ENCODE results near the gene FKBP1B. TPM values are rescaled to one million over a fixed set of nuclear protein-coding genes. Genes with fewer than 3 reads are reported as not detected.

The FKBP1B gene
- total RNA-seq, 1 experiment from 2014 or later: 3.7 TPM

GRCh38 chr2:24017711-24018110 lies 31.8 kb upstream of the FKBP1B start:
- Histone ChIP-seq H3K27me3 (replicated peaks; ENCODE audit: insufficient read depth, low read depth, low read length, poor library complexity) (no peaks in the 10 kb centered on the region), H3K27ac (ENCODE audit: low read depth, low read length, poor library complexity, severe bottlenecking) (no peak overlapping the region), H3K9me3 (ENCODE audit: low read depth, low read length, poor library complexity, severe bottlenecking) (no peaks in the 10 kb centered on the region), H3K4me1 (ENCODE audit: insufficient read depth, low read length, poor library complexity, severe bottlenecking) (no peaks in the 10 kb centered on the region), H3K36me3 (ENCODE audit: insufficient read depth, low read length, poor library complexity, severe bottlenecking) (no peaks in the 10 kb centered on the region), H3K4me3 (ENCODE audit: low read depth, low read length, poor library complexity, severe bottlenecking) (no peak overlapping the region)
- no peak for TF ChIP-seq EZH2 (IDR thresholded peaks at IDR 0.05; ENCODE audit: borderline replicate concordance, low read depth, low read length, poor library complexity, severe bottlenecking)
- TF ChIP-seq, protein P1, sequence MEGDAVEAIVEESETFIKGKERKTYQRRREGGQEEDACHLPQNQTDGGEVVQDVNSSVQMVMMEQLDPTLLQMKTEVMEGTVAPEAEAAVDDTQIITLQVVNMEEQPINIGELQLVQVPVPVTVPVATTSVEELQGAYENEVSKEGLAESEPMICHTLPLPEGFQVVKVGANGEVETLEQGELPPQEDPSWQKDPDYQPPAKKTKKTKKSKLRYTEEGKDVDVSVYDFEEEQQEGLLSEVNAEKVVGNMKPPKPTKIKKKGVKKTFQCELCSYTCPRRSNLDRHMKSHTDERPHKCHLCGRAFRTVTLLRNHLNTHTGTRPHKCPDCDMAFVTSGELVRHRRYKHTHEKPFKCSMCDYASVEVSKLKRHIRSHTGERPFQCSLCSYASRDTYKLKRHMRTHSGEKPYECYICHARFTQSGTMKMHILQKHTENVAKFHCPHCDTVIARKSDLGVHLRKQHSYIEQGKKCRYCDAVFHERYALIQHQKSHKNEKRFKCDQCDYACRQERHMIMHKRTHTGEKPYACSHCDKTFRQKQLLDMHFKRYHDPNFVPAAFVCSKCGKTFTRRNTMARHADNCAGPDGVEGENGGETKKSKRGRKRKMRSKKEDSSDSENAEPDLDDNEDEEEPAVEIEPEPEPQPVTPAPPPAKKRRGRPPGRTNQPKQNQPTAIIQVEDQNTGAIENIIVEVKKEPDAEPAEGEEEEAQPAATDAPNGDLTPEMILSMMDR (conservative IDR thresholded peaks at IDR 0.05; ENCODE audit: low read depth, low read length): no peak
- ChIA-PET CTCF (no interaction called here), POLR2A (ENCODE audit: low non-redundant PET) (no interaction called here)
- BruUV-seq (replicated peaks): no TSS peak
- DNase-seq (ENCODE audit: low spot score): no peak
- intact Hi-C loops (cut with micrococcal nuclease; ENCODE audit: unreplicated experiment): no loop called here

DNA sequence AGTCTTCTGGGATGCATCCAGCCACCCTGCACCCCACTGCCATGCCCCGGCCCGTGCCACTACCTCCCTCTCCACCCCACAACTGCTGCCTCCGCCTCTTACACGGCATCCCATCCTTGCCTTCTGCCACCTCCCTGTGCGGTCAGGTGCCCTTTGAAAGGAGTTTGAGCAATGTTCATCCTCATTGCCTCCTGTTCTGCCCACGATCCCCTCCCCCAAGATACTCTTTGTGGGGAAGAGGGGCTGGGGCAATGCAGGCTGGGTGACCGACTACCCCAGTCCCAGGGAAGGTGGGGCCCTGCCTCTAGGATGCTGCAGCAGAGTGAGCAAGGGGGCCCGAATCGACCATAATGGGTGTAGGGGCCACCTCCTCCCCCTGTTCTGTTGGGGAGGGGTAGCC lies 31.3 kb upstream of the FKBP1B start:
- no peaks in the 10 kb centered on the region for H3K36me3 ChIP-seq (ENCODE audit: insufficient read depth, low read length, poor library complexity, severe bottlenecking)
- no peak for DNase-seq (ENCODE audit: low spot score)
- intact Hi-C loops (cut with micrococcal nuclease; ENCODE audit: unreplicated experiment): no loop called here
- ChIA-PET CTCF (no interaction called here), POLR2A (ENCODE audit: low non-redundant PET) (no interaction called here)
- no peaks in the 10 kb centered on the region for H3K27me3 ChIP-seq (replicated peaks; ENCODE audit: insufficient read depth, low read depth, low read length, poor library complexity)
- no peak overlapping the region for H3K27ac ChIP-seq (ENCODE audit: low read depth, low read length, poor library complexity, severe bottlenecking)
- no peak overlapping the region for H3K4me3 ChIP-seq (ENCODE audit: low read depth, low read length, poor library complexity, severe bottlenecking)
- no peaks in the 10 kb centered on the region for H3K9me3 ChIP-seq (ENCODE audit: low read depth, low read length, poor library complexity, severe bottlenecking)
- TF ChIP-seq EZH2 (IDR thresholded peaks at IDR 0.05; ENCODE audit: borderline replicate concordance, low read depth, low read length, poor library complexity, severe bottlenecking): no peak
- TF ChIP-seq, protein P1 (conservative IDR thresholded peaks at IDR 0.05; ENCODE audit: low read depth, low read length): no peak
- no peaks in the 10 kb centered on the region for H3K4me1 ChIP-seq (ENCODE audit: insufficient read depth, low read length, poor library complexity, severe bottlenecking)
- no TSS peak for BruUV-seq (replicated peaks)

DNA sequence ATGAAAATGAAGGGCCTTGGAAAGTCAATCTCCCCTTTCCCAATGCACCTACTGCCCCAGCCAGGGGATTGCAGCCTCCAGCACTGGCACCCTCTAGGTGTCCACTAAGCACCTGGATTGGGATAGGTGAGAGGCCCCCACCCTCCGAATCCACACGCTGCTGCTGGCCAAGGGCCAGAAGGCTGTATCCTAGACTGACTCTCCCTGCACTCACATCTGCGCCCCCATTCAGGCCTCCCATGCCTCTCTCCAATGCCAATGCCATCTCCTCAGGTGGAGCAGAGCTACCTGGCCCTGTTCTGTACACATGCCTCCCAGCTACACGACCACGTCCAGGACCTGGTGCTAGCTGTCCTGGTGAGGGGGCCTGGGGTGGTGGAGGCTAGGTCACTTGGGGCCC lies 29.8 kb upstream of the FKBP1B start:
- intact Hi-C loops (cut with micrococcal nuclease; ENCODE audit: unreplicated experiment): no loop called here
- no peak for DNase-seq (ENCODE audit: low spot score)
- CTCF ChIA-PET: no interaction called here

More for the DNA sequence above, 29.8 kb upstream of the FKBP1B start:
- Histone ChIP-seq H3K9me3 (ENCODE audit: low read depth, low read length, poor library complexity, severe bottlenecking) (no peaks in the 10 kb centered on the region), H3K27me3 (replicated peaks; ENCODE audit: insufficient read depth, low read depth, low read length, poor library complexity) (no peaks in the 10 kb centered on the region), H3K27ac (ENCODE audit: low read depth, low read length, poor library complexity, severe bottlenecking) (no peak overlapping the region), H3K4me3 (ENCODE audit: low read depth, low read length, poor library complexity, severe bottlenecking) (no peak overlapping the region), H3K36me3 (ENCODE audit: insufficient read depth, low read length, poor library complexity, severe bottlenecking) (no peaks in the 10 kb centered on the region), H3K4me1 (ENCODE audit: insufficient read depth, low read length, poor library complexity, severe bottlenecking) (no peaks in the 10 kb centered on the region)
- POLR2A ChIA-PET (ENCODE audit: low non-redundant PET): no interaction called here
- TF ChIP-seq, protein P1 (conservative IDR thresholded peaks at IDR 0.05; ENCODE audit: low read depth, low read length): no peak
- TF ChIP-seq EZH2 (IDR thresholded peaks at IDR 0.05; ENCODE audit: borderline replicate concordance, low read depth, low read length, poor library complexity, severe bottlenecking): no peak
- BruUV-seq (replicated peaks): no TSS peak

Data from A673 (cell line).